ENCODE results near the gene TXNDC8. TPM values are rescaled to one million over a fixed set of nuclear protein-coding genes. Genes with fewer than 3 reads are reported as not detected.

TXNDC8 gene
- total RNA-seq, 4 donors from 2014 or later = not detected

DNA sequence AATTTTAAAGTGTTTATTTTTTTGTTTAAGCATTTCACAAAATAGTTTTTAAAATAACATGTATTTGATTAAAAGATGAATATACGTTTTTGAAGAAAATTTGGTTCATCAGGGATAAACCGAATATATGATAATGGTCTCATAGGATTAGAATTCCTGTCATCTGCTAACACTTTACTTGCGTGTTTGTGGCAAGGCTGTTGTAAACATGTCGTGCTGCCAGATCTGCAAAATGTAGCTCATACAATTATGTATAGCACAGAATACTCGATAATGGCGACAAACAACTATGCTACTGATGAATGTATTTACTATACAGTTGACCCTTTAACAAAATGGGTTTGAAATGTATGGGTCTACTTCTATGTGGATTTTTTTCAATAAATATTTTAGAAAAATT lies 7.2 kb upstream of the TXNDC8 start:
- H3K27me3 ChIP-seq = no peaks in the 10 kb centered on the region
- no peaks in the 10 kb centered on the region for H3K4me1 ChIP-seq
- H3K4me3 ChIP-seq = no peak overlapping the region
- no peaks in the 10 kb centered on the region for H3K9me3 ChIP-seq
- H3K36me3 ChIP-seq = no peaks in the 10 kb centered on the region
- TF ChIP-seq POLR2A (IDR thresholded peaks at IDR 0.05) = no peak
- TF ChIP-seq, protein P1, sequence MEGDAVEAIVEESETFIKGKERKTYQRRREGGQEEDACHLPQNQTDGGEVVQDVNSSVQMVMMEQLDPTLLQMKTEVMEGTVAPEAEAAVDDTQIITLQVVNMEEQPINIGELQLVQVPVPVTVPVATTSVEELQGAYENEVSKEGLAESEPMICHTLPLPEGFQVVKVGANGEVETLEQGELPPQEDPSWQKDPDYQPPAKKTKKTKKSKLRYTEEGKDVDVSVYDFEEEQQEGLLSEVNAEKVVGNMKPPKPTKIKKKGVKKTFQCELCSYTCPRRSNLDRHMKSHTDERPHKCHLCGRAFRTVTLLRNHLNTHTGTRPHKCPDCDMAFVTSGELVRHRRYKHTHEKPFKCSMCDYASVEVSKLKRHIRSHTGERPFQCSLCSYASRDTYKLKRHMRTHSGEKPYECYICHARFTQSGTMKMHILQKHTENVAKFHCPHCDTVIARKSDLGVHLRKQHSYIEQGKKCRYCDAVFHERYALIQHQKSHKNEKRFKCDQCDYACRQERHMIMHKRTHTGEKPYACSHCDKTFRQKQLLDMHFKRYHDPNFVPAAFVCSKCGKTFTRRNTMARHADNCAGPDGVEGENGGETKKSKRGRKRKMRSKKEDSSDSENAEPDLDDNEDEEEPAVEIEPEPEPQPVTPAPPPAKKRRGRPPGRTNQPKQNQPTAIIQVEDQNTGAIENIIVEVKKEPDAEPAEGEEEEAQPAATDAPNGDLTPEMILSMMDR (IDR thresholded peaks at IDR 0.05) = no peak
- no peak for DNase-seq
- H3K27ac ChIP-seq = no peak overlapping the region

DNA sequence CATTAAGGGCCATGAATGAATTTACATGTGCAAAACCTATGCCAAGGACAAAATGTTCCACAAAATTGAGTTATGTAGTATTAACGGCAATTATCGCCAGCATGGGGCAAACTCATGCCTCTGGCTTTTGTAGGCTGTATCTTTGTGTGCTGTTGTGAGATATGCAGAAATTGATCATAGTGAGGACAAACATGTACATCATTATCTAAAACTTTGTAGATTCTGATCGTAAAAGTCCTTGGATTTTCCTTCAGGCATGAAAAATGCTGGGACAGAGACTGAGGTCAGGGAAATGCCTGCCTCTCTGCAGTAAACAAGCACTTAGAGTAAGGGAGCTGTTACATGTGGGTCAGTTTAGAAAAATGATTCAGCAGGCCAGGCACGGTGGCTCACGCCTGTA lies 5.9 kb upstream of the TXNDC8 start:
- no peak for DNase-seq
- Histone ChIP-seq H3K9me3 (no peaks in the 10 kb centered on the region), H3K27ac (no peak overlapping the region), H3K4me3 (no peak overlapping the region), H3K27me3 (no peaks in the 10 kb centered on the region), H3K4me1 (no peaks in the 10 kb centered on the region), H3K36me3 (no peaks in the 10 kb centered on the region)
- no peak for TF ChIP-seq POLR2A (IDR thresholded peaks at IDR 0.05)
- TF ChIP-seq, protein P1 (IDR thresholded peaks at IDR 0.05) = no peak

DNA sequence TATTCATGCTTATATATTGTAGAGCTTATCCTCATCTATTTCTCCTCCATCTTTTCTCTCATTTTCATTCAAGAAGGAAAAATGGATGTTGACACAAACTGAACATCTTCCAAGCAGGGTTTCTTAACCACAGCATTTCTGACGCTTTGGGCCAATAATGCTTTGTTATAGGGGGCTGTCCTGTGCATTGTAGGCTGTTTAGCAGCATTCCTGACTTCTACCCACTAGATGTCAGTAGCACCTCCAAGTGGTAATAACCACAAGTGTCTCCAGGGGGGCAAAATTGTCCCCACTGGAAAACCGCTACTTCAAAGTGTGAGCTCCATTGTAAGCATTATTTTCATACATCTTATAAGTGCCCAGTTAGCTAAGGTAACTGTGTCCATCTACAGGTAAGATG lies 2.6 kb upstream of the TXNDC8 start:
- Histone ChIP-seq H3K4me3 (no peak overlapping the region), H3K9me3 (no peaks in the 10 kb centered on the region), H3K27ac (no peak overlapping the region), H3K36me3 (no peaks in the 10 kb centered on the region), H3K4me1 (no peaks in the 10 kb centered on the region), H3K27me3 (no peaks in the 10 kb centered on the region)
- no peak for TF ChIP-seq POLR2A (IDR thresholded peaks at IDR 0.05)
- TF ChIP-seq, protein P1 (IDR thresholded peaks at IDR 0.05) = peak in 3 of 6 experiments; percentile 13 to 27 (median 26)
- DNase-seq = no peak

DNA sequence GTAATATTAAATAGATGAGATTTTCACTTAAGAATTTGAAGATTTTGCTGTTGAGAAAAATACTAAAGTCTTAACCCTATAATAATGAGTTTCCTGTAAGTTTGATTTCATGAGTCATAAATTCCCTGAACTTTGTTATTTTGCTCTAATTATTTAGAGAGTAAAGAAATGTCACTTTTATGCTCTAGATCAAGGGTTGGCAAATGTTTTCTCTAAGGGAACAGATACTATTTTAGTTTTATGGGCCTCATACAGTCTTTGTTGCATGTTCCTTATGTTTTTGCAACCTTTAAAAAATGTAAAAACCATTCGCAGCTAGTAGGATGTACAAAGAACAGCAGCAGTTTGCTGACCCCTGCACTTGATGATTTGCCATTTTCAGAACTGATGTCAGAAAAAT lies 480 bp upstream of the TXNDC8 start:
- Histone ChIP-seq H3K4me3 (no peak overlapping the region), H3K27me3 (no peaks in the 10 kb centered on the region), H3K9me3 (no peaks in the 10 kb centered on the region), H3K4me1 (no peaks in the 10 kb centered on the region), H3K27ac (no peak overlapping the region), H3K36me3 (no peaks in the 10 kb centered on the region)
- no peak for DNase-seq
- TF ChIP-seq POLR2A (IDR thresholded peaks at IDR 0.05) = no peak
- TF ChIP-seq, protein P1 (IDR thresholded peaks at IDR 0.05) = no peak

DNA sequence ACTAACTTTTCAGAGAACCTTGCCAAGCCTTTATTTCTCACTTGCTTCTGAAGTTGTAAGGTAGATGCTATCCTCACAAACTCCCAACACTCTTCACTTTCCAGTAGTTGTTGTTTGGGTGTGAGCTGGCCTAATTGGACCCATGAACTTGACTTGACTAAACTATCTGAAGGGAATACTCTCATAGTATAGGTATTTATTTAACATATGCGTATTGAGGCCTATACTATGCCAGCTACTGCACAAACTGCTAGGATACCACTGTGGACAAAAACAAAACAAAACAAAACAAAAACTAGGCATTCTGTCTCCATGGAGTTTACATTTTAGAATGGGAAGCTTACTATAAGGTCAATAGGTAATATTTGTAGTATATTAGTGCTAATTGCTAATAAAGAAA lies 1.3 kb downstream of the TXNDC8 start:
- no peaks in the 10 kb centered on the region for H3K36me3 ChIP-seq
- no peaks in the 10 kb centered on the region for H3K9me3 ChIP-seq
- H3K4me1 ChIP-seq = no peaks in the 10 kb centered on the region
- TF ChIP-seq, protein P1 (IDR thresholded peaks at IDR 0.05) = no peak
- TF ChIP-seq POLR2A (IDR thresholded peaks at IDR 0.05) = no peak
- no peak overlapping the region for H3K4me3 ChIP-seq
- no peak for DNase-seq
- no peak overlapping the region for H3K27ac ChIP-seq
- no peaks in the 10 kb centered on the region for H3K27me3 ChIP-seq

DNA sequence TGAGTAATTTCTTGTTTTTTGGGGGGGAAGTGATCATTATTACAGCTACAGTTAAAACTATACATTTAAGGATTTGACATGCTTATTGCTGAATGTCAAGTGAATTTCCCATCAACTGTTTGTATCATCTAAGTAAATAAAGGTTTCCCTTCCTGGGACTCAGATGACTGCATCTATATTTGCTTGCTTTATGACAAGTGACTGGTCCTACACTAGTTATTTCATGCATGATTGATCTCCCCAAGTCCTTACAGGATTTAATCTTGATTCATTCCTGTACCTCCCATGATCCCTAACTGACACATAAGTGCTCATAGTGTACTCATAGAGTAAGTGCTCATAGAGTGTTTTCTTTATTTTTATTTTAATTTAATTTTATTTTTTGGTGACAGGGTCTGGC lies 2.8 kb downstream of the TXNDC8 start:
- Histone ChIP-seq H3K4me3 (no peak overlapping the region), H3K4me1 (no peaks in the 10 kb centered on the region), H3K36me3 (no peaks in the 10 kb centered on the region), H3K27ac (no peak overlapping the region), H3K27me3 (no peaks in the 10 kb centered on the region), H3K9me3 (no peaks in the 10 kb centered on the region)
- no peak for DNase-seq
- TF ChIP-seq, protein P1 (IDR thresholded peaks at IDR 0.05) = no peak
- no peak for TF ChIP-seq POLR2A (IDR thresholded peaks at IDR 0.05)
